Esophagus muscularis mucosa (tissue), 3 donors: ENCODE measurements around the gene N4BP2L2.

ENCODE experiments used
- CTCF ChIP-seq, 3 experiments: fragments of 200-600 bp in 2 of 3; fragments of 450-650 bp in 1 of 3; sonication (generic) in 2 of 3; IDR thresholded peaks; one replicate each; pipeline ENCODE4 v1.5.1; 2017 to 2019; ENCODE audit warnings: antibody characterized with exemption in 3 of 3, mild to moderate bottlenecking in 2 of 3, moderate library complexity in 1 of 3
- POLR2A ChIP-seq: fragments of 450-650 bp; IDR thresholded peaks from one replicate; pipeline ENCODE4 v1.6.1; 2017; ENCODE audit warnings: antibody characterized with exemption, moderate library complexity, mild to moderate bottlenecking, low read depth
- POLR2AphosphoS5 ChIP-seq, 2 donors: sonication (generic); formaldehyde crosslinking; IDR thresholded peaks; one replicate each; pipeline ENCODE4 v1.6.1; 2017; ENCODE audit warnings: antibody characterized with exemption in 2 of 2

- TF ChIP-seq CTCF (IDR thresholded peaks at IDR 0.05) = no peak
- no peak for TF ChIP-seq POLR2AphosphoS5 (IDR thresholded peaks at IDR 0.05)
- TF ChIP-seq POLR2A = no peak
Observed at GRCh38 chr13:32503727-32504126, 34.9 kb downstream of the N4BP2L2 start.
